GM18951 (cell line): Measurements from ENCODE around the gene PLXNA4.

ENCODE experiments used
- POLR2A ChIP-seq: IDR thresholded peaks from 4 replicates; pipeline ENCODE4 v1.6.1; 2011; ENCODE audit warnings: mild to moderate bottlenecking; ENCODE audit not compliant: insufficient read length, insufficient read depth; ENCODE audit errors: extremely low read depth
- in situ Hi-C: fragments of 300-500 bp; cut with MboI; formaldehyde crosslinking; loops from one replicate; pipeline ENCODE4 v1.12.0; 2022; ENCODE audit warnings: low sequenced_read_pairs, mixed read lengths, inconsistent platforms; ENCODE audit not compliant: unreplicated experiment

Gene PLXNA4

DNA sequence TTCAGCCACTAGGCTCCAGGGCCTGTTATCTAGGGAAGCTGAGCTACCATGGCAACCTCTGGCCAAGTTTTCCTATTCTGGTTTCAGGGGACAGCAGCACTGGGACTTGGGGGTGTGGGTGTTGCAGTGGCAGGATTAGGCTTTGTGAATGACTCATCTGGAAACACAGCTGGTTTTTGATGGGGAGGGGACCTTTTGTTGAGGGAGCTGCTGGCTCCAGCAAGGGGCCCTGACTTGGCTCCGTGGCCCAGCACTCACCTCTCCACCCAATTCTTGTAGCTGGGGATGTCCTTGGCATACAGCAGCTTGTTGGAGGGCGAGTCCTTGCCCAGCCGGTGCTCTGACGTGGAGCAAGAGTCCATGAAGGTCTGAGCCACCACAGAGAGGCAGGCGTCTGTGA lies 435.9 kb downstream of the PLXNA4 start:
- in situ Hi-C loops: no loop called here
- TF ChIP-seq POLR2A: no peak

DNA sequence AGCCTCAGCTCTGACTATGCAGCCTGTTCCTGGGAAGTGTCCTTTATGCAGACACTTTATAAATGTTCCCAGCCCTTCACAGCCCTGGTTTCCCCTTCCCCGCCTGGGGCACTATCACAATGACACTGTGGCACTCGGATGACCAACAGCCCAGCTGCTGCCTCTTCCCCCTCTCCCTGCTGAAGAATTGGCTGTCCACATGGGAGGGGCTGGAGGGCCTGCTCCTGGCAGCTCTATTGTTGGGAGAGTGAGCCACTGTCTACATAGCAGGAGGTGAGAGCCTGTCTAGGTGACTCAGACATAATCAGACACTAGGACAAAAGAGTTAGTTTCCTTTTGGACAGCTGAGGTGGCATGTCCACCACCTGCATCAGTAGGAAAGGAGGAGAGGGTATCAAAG lies 437.5 kb downstream of the PLXNA4 start:
- in situ Hi-C loops: no loop called here

DNA sequence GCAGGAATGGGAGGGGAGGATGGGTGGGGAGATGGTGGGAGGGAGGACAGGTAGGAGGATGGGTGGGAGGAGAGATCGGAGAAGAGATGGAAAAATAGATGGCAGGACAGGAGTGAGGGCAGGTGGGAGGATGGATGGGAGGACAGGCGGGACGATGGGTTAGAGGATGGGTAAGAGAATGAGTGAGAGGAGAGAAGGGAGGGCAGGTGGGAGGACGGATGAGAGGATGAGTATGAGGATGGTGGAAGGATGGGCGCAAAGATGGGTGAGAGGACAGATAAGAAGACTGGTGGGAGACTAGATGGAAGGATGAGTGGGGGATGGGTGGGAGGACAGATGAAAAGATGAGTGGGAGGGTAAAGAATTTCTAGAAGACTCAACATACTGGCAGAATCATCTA lies 438.6 kb downstream of the PLXNA4 start:
- in situ Hi-C loops: no loop called here
- no peak for TF ChIP-seq POLR2A

More for the DNA sequence above, 437.5 kb downstream of the PLXNA4 start:
- no peak for TF ChIP-seq POLR2A

DNA sequence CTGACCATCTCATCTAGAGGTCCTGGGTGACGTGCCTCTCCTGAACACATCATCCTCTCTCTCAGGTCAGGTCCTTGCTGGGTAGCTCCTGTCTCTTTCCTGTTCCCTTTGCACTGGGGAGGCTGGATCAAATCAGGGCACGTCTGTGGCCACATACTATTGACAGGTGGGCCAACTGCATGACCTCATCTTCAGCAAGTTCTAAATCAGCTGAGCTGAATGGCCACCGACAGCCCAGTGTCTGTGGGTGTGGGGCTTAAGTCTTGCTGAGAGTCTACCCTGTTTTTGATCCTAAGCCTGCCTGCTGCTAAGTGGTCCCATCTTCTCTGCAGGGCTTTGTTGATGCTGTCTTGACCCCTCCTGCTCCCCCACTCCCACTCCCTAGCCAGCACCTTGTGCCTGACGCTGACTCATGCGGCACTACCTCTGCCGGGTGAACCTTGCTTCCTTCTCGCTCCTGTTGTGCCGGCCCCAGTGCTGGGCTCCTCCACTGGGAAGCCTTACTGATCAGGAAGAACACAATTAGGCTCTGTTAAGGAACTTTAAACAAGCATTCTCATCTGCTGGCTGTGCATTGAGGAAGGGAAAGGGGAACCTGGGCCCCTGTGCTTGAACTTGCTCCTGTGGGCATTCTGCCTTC lies 440.4 kb downstream of the PLXNA4 start:
- no peak for TF ChIP-seq POLR2A
- in situ Hi-C loops: no loop called here

DNA sequence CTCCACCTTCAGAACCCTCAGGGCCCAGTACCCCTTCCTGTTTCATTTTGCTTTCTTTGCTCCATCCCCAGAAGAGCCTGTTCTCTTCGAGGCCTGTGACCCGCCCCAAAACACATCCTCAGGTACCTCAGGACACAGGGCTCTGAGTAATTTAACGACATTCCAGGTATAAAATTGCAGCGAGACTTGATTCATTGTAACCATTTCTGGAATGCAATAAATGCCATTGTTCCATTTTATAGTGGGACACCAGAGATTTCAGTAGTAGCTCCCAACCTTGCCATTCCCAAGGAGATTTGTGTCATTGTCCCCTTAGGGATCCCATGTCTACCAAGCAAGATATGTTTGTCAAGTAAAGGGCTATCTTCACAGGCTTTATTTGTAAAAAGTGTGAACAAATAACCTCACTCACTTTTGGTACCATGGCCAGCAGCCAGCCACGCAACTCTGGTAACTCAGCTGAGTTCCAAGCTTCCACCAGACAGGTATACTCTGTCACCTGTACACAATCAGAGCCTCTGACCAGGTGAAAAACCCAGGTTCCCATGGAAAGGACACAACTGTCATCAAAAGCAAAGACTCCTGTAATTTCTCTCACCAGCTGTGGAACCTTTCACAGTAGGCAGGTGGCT lies 441.3 kb downstream of the PLXNA4 start:
- in situ Hi-C loops: no loop called here
- no peak for TF ChIP-seq POLR2A

DNA sequence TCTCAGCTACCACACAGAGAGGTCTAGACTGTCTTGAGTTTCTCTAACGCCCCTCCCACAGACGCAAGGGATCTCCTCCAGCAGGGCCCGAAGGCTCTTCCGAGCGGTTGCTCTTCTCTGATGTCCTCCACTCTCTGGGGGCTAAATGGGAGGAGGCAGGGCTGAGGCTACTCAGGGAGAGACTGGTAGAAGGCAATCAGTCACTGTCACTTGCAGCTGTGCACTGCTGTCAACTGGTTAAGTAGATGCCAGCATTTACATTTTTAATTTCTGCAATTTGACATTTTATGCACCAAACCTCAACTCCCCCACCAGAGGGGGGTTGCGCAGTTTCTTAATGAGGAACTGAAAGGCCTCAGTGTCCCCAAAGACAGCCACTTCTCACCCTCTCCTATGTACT lies 442.8 kb downstream of the PLXNA4 start:
- in situ Hi-C loops: no loop called here

DNA sequence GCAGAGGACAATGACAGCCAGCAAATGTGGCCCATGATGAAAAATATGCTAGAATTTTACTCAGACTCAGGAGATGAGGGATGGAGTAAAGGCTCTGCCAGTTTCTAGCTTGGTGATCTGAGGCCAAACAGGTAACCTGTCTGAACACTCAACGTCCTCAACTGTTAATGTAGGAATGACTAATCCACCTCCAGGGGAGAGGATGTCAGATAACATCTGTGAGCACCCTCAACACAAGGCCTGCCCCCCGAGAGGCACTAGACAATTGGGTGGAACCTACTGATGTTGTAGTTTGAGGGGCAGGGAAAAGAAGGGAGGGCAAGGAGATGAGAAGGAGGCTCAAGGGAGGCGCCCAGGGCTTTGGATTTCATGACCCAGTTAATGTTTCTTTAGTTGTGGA lies 445.1 kb downstream of the PLXNA4 start:
- in situ Hi-C loops: no loop called here
- TF ChIP-seq POLR2A: no peak

More for the DNA sequence above, 442.8 kb downstream of the PLXNA4 start:
- no peak for TF ChIP-seq POLR2A

DNA sequence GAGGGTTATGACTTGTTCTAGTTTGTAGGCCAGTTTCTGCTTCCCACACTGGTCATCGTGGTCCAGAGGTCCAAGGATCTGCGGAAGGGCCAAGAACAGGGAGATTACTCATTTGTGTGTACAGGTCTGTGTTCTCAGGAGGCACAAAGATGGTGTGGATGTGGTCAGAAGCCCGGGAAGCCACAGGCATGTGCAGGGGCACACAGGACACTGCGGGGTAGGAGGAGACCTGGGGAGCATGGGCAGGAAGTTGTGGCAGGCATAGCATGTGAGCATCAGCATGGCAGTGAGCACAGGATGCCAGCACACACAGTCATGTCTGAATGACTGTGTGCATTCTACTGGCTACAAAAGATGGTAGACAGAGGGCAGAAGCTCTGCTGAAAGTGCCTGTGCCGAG lies 445.8 kb downstream of the PLXNA4 start:
- TF ChIP-seq POLR2A: no peak
- in situ Hi-C loops: no loop called here

DNA sequence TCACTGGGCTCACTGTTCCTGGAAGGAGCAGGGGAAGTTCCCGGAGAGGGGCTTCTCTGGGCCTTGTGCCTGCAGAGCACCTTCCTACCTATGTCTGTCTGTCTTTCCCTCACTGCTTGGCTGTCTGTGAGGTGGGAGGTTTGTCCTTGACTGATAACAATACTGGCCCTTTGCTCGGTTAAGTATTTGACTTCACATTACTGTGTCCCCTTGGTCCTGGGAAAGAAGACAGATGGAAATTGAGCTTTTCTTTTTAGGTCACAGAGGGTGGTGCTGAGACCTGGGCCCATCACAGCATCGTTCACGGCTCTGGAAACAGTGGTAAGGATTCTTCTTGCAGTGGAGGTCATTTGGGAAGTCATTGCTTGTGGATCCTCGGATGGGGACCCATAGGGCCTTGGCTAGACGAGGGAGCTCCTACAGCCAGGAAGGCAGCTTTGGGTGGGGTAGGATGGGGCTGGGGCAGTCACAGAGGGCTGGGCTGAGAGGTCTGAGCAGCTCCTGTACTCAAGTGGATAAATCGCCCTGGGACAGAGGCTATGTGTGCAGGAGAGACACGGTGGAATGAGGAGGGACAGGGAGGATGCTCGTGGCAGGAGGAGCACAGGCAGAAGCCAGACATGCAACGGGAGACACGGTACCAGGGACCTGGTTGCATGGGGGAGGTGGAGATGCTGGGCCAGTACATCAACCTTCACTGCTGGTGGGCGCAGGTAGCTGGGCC lies 450.2 kb downstream of the PLXNA4 start:
- in situ Hi-C loops: no loop called here
- TF ChIP-seq POLR2A: no peak

DNA sequence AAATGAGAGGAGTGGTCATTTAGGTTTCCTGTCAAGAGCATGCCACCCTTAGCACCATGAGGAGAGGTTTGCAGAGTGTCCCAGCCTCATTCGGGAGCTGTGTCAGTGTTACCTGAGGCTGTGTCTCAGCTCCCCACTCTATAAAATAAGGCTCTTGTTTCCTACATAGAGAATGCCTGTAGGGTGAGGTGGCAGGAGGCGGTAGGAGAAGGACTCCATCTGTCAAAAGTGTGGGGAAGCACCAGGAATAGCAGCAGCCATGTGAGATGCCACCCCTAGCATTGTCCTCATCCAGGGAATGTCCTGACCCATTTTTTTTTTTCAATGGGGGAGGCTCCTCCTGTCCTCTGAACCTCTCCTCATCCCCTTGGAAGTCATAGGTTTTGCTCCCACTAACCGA lies 451.2 kb downstream of the PLXNA4 start:
- no peak for TF ChIP-seq POLR2A
- in situ Hi-C loops: no loop called here

DNA sequence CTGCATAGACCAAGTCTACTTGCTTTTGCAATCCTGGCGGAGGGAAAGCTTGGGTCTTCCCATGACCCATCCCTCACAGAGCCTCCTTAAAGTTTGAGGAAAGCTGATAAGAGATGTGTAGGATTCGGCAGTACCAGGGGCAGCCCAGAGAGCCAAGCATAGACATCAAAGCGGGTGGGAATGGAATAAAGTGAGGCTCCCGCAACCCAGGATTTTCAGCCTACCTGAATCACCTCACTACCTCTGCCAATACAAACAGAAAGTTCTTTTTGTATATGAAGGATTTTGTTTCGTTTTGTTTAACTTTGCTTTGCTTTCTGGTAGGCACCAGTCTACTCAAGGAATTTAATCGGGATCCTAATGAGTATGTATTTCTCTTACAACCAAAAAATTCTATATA lies 451.7 kb downstream of the PLXNA4 start:
- in situ Hi-C loops: no loop called here
- no peak for TF ChIP-seq POLR2A

DNA sequence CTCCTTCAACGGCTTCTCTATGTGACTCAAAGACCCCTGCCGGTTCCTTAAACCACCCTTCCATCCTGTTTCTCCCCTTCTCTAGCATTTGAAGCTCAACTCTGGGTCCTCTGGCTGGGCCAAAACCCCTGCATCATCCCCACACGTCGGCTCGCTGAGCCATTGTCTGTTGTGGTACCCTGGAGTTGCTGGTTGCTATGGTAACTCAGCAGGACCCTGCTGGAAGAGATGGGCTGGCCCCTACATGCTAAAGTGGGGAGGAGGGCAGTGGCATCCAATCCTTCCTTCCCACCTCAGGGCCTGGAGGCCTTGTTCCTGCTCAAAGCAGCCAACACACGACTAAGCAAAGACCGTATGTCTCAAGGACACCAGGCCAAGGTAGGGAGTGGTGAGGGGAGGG lies 452.5 kb downstream of the PLXNA4 start:
- in situ Hi-C loops: no loop called here
- TF ChIP-seq POLR2A: no peak

DNA sequence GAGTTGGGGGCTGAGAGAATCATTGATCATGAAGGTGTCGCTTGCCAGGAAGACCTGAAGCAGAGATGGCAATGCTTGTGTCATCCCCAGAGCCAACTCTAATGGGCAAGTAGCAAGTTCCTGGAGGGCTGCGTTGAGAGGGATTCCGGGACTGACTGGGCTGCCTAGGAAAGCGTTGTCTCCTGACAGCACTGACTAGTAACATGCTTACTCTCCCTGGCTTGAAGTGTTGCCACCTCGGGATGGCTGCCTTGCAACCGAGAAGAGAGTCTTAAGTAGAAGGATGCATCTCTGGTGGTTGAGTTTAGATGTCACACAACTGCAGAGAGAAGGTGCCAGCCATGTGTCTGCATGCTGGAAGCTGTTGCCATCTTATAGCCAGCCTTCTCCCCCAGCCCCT lies 453.4 kb downstream of the PLXNA4 start:
- in situ Hi-C loops: no loop called here

DNA sequence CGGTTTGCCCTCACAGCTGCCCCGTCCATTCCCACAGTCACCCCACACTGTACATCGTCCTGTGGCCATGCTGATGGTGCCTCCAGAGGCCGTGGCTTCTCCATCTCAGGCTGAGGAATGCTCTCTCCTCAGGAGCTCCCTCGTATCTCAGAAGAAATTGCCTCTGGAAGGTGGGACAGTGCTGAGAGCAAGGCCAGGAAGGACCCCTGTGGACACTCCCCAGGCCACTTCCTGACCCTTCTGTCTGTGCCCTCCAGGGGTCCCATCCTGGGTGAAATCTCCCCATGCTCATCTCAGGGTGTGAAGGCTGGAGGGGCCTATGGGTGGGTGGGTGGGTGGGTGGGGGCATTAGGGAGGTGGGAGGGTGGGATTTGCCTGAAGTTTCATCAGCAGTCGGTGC lies 454.3 kb downstream of the PLXNA4 start:
- TF ChIP-seq POLR2A: no peak
- in situ Hi-C loops: no loop called here

More for the DNA sequence above, 453.4 kb downstream of the PLXNA4 start:
- no peak for TF ChIP-seq POLR2A
